BE2C (cell line): ENCODE data around the gene RRM2.

ENCODE experiments used
- DNase-seq: peaks from one replicate; pipeline ENCODE4 v3.0.0-alpha.2; 2020
- H3K27me3 ChIP-seq: fragments of 250-450 bp; sonication (Bioruptor Pico); 2 replicates; pipeline ENCODE4 v1.5.1; 2020; ENCODE audit warnings: mild to moderate bottlenecking
- H3K36me3 ChIP-seq: fragments of 250-450 bp; sonication (Bioruptor Pico); 2 replicates; pipeline ENCODE4 v1.5.1; 2020; ENCODE audit warnings: mild to moderate bottlenecking
- H3K4me1 ChIP-seq: fragments of 250-450 bp; sonication (Bioruptor Pico); 2 replicates; pipeline ENCODE4 v1.5.1; 2020
- H3K4me3 ChIP-seq: 2 replicates; pipeline ENCODE4 v1.5.1; 2011; ENCODE audit warnings: low read depth, low read length
- H3K9me3 ChIP-seq: fragments of 250-450 bp; sonication (Bioruptor Pico); 2 replicates; pipeline ENCODE4 v1.5.1; 2020
- TF ChIP-seq, protein P1 (sequence below): IDR thresholded peaks from 2 replicates; pipeline ENCODE4 v1.5.1; 2012; ENCODE audit warnings: mild to moderate bottlenecking, low read depth, low read length

Gene RRM2

DNA sequence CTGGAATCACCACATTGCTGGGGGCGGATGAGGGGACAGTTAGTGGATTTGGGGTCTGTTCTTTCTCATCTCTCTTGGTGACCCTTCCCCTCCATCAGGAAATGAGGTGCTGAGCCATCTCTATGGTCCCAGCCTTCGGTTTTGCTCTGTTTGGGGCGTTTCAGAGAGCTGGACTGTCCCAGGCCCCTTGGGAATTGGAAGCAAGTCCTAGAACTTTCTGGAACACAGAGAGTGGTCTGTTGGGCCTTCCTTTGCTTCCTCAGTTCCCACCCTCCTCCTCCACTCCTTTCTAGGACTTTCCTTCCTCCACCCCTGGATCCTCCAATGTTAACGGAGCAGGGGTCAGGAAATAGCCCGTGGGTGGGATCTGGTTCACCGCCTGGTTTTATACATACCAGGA lies 17.0 kb downstream of the RRM2 start:
- peaks cover 4% of the 10 kb centered on the region; the same call in 1 of the 2 replicates for H3K4me1 ChIP-seq
- DNase-seq, result no peak
- no peaks in the 10 kb centered on the region for H3K27me3 ChIP-seq
- H3K36me3 ChIP-seq, result peaks cover 19% of the 10 kb centered on the region
- TF ChIP-seq, protein P1, sequence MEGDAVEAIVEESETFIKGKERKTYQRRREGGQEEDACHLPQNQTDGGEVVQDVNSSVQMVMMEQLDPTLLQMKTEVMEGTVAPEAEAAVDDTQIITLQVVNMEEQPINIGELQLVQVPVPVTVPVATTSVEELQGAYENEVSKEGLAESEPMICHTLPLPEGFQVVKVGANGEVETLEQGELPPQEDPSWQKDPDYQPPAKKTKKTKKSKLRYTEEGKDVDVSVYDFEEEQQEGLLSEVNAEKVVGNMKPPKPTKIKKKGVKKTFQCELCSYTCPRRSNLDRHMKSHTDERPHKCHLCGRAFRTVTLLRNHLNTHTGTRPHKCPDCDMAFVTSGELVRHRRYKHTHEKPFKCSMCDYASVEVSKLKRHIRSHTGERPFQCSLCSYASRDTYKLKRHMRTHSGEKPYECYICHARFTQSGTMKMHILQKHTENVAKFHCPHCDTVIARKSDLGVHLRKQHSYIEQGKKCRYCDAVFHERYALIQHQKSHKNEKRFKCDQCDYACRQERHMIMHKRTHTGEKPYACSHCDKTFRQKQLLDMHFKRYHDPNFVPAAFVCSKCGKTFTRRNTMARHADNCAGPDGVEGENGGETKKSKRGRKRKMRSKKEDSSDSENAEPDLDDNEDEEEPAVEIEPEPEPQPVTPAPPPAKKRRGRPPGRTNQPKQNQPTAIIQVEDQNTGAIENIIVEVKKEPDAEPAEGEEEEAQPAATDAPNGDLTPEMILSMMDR, result no peak
- H3K9me3 ChIP-seq, result no peaks in the 10 kb centered on the region
- no peak overlapping the region for H3K4me3 ChIP-seq

DNA sequence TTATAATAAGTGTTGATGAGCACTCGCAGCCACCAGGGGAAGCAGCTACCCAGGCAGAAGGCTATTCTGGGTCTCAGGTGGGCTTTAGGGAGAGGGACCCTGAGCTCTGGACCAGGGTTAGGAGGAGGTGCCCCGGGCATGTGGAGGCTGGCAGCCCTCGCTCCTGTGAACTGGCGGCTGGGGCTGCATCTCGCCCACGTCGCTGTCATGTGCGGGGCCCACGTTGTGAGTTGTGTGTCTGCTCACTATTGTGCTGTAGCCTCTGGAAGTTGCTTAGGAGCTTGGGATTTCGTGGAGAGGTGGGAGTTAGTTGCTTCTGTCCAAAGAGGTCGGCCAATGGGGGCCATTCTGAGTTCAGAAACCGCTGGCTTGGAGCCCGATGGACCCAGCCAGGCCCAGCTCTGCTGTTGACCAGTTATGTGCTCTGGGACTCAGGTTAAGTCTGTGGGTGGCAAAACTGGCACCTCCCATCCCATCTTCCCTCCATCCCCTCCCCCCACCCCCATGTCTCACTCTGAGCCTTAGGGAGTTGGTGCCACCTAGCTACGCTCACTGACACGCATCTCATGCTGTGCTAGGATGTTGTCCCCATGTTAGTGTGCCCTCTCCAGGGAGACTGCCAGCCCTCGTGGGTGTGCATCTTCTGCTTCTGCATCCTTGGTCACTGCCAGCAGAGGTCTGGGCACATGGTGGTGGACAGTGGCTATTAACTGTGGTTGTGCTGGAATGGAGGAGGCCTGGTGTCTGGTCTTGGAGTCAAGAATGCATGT lies 18.5 kb downstream of the RRM2 start:
- Histone ChIP-seq H3K4me1 (no peaks in the 10 kb centered on the region), H3K27me3 (no peaks in the 10 kb centered on the region), H3K4me3 (no peak overlapping the region), H3K36me3 (peaks cover 19% of the 10 kb centered on the region), H3K9me3 (no peaks in the 10 kb centered on the region)
- DNase-seq, result no peak
- TF ChIP-seq, protein P1, result no peak

GRCh38 chr2:10141736-10142639 lies 19.4 kb downstream of the RRM2 start:
- Histone ChIP-seq H3K4me3 (no peak overlapping the region), H3K36me3 (peaks cover 19% of the 10 kb centered on the region), H3K27me3 (no peaks in the 10 kb centered on the region), H3K9me3 (no peaks in the 10 kb centered on the region), H3K4me1 (no peaks in the 10 kb centered on the region)
- TF ChIP-seq, protein P1, result peak; percentile 56
- DNase-seq, result peak; percentile 56

- TF ChIP-seq, protein P1, result no peak
- no peak for DNase-seq
- Histone ChIP-seq H3K27me3 (no peaks in the 10 kb centered on the region), H3K9me3 (no peaks in the 10 kb centered on the region), H3K4me1 (no peaks in the 10 kb centered on the region), H3K36me3 (peaks cover 19% of the 10 kb centered on the region), H3K4me3 (no peak overlapping the region)
Measured at GRCh38 chr2:10142640-10142965, 20.1 kb downstream of the RRM2 start.

- TF ChIP-seq, protein P1, result no peak
- peaks cover 19% of the 10 kb centered on the region for H3K36me3 ChIP-seq
- H3K27me3 ChIP-seq, result no peaks in the 10 kb centered on the region
- no peak for DNase-seq
- H3K9me3 ChIP-seq, result no peaks in the 10 kb centered on the region
- H3K4me3 ChIP-seq, result no peak overlapping the region
- H3K4me1 ChIP-seq, result no peaks in the 10 kb centered on the region
Measured at GRCh38 chr2:10144771-10145518, 22.4 kb downstream of the RRM2 start.
